Measurements from ENCODE around the gene SLC6A11.

GRCh38 chr3:10930666-10931040 lies 114.6 kb downstream of the SLC6A11 start:
- TF ChIP-seq CTCF (IDR thresholded peaks at IDR 0.05 in 8 of 11, conservative IDR thresholded peaks at IDR 0.05 in 3 of 11) (no peak), POLR2AphosphoS5 (IDR thresholded peaks at IDR 0.05) (no peak)
